ENCODE data around the gene TMEM106B. TPM values are rescaled to one million over a fixed set of nuclear protein-coding genes. Genes with fewer than 3 reads are reported as not detected.

Gene TMEM106B
- total and polyA plus RNA-seq, 2 experiments from 2014 or later: 20.1 to 42.8 TPM

DNA sequence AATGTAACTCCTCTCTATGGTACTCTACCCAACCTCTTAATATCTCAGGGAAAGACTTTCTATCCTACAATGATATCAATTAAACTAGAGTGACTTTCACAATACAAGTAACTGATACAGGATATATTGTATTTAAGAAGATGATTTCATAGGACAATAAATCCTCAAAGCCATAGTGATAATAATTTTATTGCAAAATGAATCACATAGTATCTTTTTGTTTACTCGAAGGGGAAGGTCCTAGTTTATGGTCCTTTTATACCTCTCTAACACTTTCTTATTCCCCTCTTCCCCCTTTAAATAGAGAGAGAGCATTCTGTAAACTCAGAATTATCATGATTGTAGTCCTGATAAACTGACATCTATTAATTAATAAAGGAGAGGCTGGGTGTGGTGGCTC is 56.4 kb downstream of the TMEM106B start:
- H3K27ac Mint-ChIP-seq: no peak overlapping the region
- H3K27me3 ChIP-seq (ENCODE audit: insufficient read depth): no peaks in the 10 kb centered on the region
- no peaks in the 10 kb centered on the region for H3K27me3 Mint-ChIP-seq (ENCODE audit: insufficient read depth, low read depth, poor library complexity)
- H3K36me3 Mint-ChIP-seq (ENCODE audit: low read depth): no peaks in the 10 kb centered on the region
- no peak overlapping the region for H3K4me3 ChIP-seq
- H3K4me1 ChIP-seq (ENCODE audit: insufficient read depth): no peaks in the 10 kb centered on the region
- TF ChIP-seq ZNF331 (CRISPR knock-in tag; IDR thresholded peaks at IDR 0.05; ENCODE audit: low read depth) (no peak), ZNF114 (CRISPR knock-in tag; IDR thresholded peaks at IDR 0.05) (no peak), STAT1 (IDR thresholded peaks at IDR 0.05; ENCODE audit: unreplicated experiment) (no peak), JUNB (IDR thresholded peaks at IDR 0.05; ENCODE audit: unreplicated experiment) (no peak), NANOG (IDR thresholded peaks at IDR 0.05; ENCODE audit: borderline replicate concordance) (no peak), EZH2phosphoT487 (IDR thresholded peaks at IDR 0.05; ENCODE audit: unreplicated experiment) (no peak), CTCF (conservative IDR thresholded peaks at IDR 0.05; ENCODE audit: low read depth in 2 of 2) (no peak), REST (IDR thresholded peaks at IDR 0.05; ENCODE audit: unreplicated experiment) (no peak)
- TF ChIP-seq, protein P1, sequence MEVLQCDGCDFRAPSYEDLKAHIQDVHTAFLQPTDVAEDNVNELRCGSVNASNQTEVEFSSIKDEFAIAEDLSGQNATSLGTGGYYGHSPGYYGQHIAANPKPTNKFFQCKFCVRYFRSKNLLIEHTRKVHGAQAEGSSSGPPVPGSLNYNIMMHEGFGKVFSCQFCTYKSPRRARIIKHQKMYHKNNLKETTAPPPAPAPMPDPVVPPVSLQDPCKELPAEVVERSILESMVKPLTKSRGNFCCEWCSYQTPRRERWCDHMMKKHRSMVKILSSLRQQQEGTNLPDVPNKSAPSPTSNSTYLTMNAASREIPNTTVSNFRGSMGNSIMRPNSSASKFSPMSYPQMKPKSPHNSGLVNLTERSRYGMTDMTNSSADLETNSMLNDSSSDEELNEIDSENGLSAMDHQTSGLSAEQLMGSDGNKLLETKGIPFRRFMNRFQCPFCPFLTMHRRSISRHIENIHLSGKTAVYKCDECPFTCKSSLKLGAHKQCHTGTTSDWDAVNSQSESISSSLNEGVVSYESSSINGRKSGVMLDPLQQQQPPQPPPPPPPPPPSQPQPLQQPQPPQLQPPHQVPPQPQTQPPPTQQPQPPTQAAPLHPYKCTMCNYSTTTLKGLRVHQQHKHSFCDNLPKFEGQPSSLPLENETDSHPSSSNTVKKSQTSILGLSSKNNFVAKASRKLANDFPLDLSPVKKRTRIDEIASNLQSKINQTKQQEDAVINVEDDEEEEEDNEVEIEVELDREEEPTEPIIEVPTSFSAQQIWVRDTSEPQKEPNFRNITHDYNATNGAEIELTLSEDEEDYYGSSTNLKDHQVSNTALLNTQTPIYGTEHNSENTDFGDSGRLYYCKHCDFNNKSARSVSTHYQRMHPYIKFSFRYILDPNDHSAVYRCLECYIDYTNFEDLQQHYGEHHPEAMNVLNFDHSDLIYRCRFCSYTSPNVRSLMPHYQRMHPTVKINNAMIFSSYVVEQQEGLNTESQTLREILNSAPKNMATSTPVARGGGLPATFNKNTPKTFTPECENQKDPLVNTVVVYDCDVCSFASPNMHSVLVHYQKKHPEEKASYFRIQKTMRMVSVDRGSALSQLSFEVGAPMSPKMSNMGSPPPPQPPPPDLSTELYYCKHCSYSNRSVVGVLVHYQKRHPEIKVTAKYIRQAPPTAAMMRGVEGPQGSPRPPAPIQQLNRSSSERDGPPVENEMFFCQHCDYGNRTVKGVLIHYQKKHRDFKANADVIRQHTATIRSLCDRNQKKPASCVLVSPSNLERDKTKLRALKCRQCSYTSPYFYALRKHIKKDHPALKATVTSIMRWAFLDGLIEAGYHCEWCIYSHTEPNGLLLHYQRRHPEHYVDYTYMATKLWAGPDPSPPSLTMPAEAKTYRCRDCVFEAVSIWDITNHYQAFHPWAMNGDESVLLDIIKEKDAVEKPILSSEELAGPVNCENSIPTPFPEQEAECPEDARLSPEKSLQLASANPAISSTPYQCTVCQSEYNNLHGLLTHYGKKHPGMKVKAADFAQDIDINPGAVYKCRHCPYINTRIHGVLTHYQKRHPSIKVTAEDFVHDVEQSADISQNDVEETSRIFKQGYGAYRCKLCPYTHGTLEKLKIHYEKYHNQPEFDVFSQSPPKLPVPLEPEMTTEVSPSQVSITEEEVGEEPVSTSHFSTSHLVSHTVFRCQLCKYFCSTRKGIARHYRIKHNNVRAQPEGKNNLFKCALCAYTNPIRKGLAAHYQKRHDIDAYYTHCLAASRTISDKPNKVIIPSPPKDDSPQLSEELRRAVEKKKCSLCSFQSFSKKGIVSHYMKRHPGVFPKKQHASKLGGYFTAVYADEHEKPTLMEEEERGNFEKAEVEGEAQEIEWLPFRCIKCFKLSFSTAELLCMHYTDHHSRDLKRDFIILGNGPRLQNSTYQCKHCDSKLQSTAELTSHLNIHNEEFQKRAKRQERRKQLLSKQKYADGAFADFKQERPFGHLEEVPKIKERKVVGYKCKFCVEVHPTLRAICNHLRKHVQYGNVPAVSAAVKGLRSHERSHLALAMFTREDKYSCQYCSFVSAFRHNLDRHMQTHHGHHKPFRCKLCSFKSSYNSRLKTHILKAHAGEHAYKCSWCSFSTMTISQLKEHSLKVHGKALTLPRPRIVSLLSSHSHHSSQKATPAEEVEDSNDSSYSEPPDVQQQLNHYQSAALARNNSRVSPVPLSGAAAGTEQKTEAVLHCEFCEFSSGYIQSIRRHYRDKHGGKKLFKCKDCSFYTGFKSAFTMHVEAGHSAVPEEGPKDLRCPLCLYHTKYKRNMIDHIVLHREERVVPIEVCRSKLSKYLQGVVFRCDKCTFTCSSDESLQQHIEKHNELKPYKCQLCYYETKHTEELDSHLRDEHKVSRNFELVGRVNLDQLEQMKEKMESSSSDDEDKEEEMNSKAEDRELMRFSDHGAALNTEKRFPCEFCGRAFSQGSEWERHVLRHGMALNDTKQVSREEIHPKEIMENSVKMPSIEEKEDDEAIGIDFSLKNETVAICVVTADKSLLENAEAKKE (CRISPR knock-in tag; IDR thresholded peaks at IDR 0.05): no peak
- TF ChIP-seq, protein P2, sequence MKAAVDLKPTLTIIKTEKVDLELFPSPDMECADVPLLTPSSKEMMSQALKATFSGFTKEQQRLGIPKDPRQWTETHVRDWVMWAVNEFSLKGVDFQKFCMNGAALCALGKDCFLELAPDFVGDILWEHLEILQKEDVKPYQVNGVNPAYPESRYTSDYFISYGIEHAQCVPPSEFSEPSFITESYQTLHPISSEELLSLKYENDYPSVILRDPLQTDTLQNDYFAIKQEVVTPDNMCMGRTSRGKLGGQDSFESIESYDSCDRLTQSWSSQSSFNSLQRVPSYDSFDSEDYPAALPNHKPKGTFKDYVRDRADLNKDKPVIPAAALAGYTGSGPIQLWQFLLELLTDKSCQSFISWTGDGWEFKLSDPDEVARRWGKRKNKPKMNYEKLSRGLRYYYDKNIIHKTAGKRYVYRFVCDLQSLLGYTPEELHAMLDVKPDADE (IDR thresholded peaks at IDR 0.05): no peak
- H3K4me2 ChIP-seq: no peak overlapping the region
- no peaks in the 10 kb centered on the region for H3K36me3 ChIP-seq (ENCODE audit: insufficient read depth)
- H3K4me1 Mint-ChIP-seq: no peaks in the 10 kb centered on the region
- H3K27ac ChIP-seq (ENCODE audit: low read depth): no peak overlapping the region
- 0 out of 2 replicates have a peak, but pooled peaks cover 2% of the 10 kb centered on the region for H3K9me2 ChIP-seq (ENCODE audit: insufficient read depth)
- H4K20me1 ChIP-seq (replicated peaks; ENCODE audit: insufficient read depth): no peaks in the 10 kb centered on the region
- H3F3A ChIP-seq (replicated peaks; ENCODE audit: low read depth): no peaks in the 10 kb centered on the region
- H3K79me2 ChIP-seq (replicated peaks; ENCODE audit: insufficient read depth): no peaks in the 10 kb centered on the region
- ATAC-seq (no peak), DNase-seq (ENCODE audit: low spot score) (no peak)
- no peaks in the 10 kb centered on the region for H3K9me3 Mint-ChIP-seq
- no peak overlapping the region for H2AFZ ChIP-seq
- H3K4me3 Mint-ChIP-seq: no peak overlapping the region

Data from GM23338 (cell line).